Stimulated activated CD8-positive, alpha-beta memory T cell treated with anti-CD3 and anti-CD28 coated beads, Interleukin-2, amount 100 ng/mL, for 1 hour (primary cell): ENCODE data around the gene XRCC4.

Source experiments
- DNase-seq, 2 donors: peaks; one replicate each; pipeline ENCODE4 v3.0.0-alpha.2; 2020; ENCODE audit warnings: low read depth in 2 of 2

The XRCC4 gene

DNA sequence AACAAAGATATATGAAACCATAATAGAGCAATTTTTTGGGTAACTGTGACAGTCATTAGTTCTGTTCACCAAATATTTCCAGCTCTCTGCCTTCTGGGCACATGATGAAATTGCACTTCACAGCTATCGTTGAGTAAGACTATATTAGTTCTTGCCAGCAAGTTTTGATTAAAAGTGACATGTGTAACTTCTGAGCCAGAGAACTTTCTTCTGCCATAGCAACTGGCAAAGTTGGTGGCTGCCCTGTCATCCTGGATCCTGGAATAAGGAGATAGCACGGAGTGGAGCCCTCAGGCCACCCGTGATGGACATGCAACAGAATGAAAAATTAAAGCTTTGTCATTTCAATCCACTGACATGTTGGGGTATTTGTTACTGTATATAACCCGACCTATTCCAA, 199.8 kb downstream of the XRCC4 start:
- DNase-seq: no peak

DNA sequence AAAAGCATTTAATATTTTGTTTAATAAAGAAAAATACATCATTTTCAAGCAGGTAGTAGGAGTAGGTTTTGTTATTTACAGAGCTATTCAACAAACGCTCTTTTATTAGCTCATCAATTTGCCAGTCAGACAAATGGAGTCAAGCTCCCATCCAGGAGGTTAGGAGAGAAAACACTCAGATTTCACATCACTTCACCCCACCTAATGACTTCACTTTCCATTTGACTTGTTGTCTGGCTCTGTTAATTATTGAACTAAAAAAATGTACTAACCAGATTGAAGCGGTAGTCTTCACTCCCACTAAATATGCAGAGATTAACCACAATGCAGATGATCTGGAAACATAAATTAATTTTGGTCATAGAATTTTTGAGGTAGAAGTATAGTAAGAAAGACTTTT, 200.6 kb downstream of the XRCC4 start:
- DNase-seq: no peak

DNA sequence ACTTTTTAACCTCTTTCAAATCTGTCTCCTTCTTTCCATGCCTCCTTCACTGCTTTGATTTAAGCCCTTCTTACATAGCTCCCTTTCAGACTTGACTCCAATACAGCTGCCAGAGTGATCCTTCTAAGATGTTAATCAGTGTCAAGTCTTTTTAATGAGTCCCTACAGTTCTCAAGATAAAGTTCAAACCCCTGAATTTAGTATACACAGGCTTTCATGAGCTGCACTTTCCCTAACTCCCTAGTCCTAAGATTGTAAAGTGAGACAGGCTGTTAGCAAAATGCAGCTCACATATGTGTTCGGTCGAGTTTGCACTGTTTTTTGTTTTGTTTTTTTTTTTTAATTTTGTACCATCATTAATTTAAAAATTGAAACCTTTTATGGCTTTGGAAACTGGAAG, 203.8 kb downstream of the XRCC4 start:
- no peak for DNase-seq

DNA sequence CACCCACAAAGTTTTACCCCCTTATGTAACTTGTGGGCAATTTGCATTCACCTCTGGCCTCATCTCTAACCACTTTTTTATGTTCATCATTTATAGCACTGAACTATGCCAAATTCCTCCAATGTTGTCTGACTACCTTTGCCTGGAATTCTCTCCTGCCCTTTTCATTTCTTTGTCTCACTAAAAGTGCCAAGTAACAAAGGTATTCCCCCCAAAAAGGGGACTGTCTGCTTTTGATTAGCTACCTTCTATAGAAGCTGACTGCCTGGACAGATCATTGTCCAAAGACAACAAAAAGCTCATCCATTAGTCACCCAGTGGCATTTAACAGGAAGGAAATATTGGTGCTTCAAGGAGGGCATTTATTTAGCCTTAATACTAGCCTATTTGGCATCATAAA, 204.3 kb downstream of the XRCC4 start:
- no peak for DNase-seq

DNA sequence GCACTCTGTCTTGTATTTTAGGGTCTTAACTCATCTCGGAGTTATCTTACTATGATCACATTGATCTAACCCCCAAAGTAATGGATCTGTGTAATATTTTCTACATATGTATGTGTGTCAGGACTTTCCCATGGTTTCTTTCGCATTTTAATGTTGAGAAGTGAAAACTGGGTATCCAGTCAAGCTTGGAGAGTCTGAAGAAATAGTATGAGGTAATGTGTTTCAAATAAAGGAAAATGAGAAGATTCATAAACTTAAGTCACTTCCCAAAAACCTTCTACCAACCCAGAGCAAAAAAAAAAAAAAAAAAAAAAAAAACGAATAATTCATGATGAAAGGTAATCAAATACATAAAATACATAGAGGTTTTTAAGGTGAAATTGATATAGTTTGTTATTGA, 206.4 kb downstream of the XRCC4 start:
- no peak for DNase-seq

DNA sequence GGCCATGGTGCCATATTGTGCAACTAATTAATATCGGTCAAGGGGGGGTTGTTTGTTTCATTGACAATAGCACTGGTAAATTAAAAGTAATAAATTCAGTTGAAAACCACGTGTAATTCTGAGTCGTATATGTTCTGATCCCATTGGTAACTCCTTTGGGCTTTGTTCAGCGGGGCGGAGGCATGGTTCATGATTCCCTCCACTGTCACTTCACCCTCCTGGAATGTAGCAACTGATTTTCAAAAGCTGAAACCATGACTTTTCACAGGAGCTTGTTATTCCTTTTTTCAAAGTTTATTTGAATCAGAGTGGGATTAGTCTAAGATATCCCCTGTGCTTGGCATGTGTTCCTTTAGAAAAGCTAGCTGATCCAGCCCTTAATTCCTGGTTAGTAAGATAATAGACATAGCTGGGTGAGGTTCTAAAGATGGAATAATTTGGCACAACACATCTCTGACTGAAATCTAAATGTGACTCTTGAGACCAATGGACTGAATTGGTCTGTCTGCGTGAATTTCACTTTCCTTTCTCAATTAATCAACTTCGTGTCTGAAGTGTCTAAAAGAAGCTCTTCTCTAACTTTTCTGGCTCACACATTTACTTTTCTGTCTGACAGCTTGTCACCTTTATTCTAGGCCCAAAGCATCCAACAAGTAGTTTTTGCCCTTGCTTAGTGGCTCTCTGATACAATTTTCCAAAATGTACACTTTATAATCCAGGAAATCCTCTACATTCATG, 208.5 kb downstream of the XRCC4 start:
- no peak for DNase-seq

- no peak for DNase-seq
Measured at GRCh38 chr5:83294246-83294645, 216.9 kb downstream of the XRCC4 start.

DNA sequence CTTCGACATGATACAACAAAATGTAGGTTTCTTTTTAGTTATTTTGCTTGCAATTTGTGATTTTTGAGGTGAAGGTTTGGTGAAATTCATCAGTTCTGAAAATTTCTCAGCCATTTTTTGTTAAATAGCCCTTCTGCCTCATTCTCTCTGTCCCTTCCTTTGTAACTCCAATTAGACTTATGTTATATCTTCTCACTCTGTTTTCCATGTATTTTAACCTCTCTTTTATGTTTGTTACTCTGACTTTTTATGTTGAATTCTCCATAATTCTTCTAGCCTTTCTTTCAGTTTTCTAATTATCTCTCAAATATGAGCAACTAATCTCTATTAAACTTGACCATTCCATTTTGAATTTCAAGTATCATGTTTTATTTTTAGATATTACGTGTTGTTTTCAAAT, 222.0 kb downstream of the XRCC4 start:
- no peak for DNase-seq

DNA sequence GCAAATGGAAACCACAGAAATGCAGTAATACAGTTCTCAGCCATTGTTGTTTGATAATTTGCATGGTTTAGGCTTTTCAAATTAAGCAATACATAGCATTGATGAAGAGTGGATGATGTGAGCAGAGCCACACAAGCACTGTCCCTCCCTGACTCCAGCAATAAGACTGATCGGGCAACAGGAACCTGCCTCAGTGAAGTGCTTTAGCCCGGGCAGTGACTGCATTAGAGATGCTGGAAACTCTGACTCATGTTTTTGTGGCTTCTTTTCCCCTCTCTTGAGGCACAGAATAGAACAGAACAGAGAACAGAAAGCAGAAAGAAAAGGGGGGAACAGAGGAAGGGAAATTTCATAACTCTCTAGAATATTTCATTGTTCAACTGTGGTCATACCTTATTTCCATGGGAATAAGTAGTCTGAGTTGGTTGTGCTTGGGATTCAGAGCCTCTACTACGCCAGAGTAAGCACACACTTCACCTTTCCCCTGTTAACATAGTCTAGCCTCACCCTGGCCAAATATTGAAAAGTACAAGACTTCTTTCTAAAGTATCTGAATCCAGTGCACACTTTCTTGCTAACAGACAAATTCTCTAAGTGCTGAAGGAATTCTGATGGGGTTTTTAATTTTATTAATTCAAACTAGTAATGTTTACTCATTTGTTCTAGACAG, 229.4 kb downstream of the XRCC4 start:
- no peak for DNase-seq

DNA sequence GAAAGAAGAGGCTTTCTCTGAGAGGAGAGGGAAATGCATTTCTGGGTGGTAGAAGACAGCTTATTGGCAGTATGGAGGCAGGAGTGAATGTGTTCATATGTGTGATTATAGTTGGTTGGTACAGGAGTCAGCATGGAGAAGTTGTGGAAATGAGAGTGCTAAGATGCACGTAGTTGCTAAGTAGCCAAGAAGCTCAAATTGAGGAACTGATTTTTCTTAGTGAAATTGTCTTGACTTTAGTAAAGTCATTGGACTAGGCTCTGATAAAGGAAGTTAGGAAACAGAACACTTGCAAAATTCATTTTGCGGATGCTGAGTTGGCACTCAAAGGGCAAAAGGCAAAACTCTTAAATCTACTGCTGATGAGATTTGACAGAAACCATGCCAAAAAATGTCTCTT, 235.3 kb downstream of the XRCC4 start:
- DNase-seq: no peak

GRCh38 chr5:83313436-83313835, 236.1 kb downstream of the XRCC4 start:
- DNase-seq: no peak

- DNase-seq: no peak
Measured at GRCh38 chr5:83321483-83322055, 244.2 kb downstream of the XRCC4 start.

DNA sequence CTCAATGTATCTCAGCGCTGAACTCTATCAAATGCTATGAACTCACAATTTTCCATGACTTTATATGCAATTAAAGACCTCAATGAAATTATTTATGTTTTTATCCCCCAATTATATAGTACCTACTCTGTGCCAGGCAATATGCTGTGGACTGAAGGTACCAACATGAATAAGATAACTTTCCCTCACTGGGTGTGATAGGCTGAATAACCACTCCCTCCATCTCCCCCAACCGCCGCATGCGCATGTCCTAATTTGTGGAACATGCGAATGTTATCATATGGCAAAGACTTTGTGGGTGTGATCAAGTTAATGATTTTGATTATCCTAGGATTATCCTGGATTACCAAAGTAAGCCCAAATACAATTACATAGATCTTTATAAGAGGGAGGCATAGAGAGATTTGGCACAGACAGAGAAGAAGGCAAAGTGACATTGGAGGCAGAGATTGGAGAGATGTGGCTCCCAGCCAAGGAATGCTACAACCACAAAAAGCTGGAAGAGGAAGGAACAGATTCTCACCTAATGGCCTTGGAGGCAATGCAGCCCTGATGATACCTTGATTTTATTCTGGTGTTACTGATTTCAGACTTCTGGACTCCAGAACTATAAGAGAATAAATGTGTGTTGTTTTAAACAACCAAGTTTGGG, 245.1 kb downstream of the XRCC4 start:
- no peak for DNase-seq

DNA sequence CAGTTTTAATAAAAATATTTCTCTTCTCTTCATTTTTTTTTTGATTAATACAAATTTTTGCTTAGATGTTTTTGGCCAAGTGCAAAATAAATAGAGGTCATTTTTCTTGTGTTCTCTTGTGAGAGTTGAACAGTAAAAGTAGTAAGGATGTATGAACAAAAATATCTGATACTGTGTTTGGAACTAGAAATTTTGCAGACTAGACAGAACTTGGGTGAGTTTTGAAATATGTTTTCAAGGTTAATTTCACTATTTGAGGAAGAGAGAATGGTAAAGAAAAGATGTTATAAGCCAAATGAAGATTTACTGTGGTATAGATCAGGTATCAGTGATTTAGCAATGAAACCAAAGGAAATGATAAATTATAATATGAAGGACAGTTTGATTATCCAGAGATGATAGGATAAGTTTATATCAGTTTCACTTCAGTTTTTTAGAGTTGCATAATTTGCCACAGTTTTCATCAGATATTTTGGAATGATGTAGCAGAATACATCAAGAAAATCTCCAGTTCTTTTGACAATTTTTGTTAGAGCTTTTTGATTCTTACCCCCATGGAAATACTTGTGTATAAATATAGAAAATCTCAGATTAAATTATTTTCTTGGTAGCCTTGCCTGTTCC, 246.3 kb downstream of the XRCC4 start:
- no peak for DNase-seq

- DNase-seq: no peak
Measured at GRCh38 chr5:83331842-83332241, 254.5 kb downstream of the XRCC4 start.

DNA sequence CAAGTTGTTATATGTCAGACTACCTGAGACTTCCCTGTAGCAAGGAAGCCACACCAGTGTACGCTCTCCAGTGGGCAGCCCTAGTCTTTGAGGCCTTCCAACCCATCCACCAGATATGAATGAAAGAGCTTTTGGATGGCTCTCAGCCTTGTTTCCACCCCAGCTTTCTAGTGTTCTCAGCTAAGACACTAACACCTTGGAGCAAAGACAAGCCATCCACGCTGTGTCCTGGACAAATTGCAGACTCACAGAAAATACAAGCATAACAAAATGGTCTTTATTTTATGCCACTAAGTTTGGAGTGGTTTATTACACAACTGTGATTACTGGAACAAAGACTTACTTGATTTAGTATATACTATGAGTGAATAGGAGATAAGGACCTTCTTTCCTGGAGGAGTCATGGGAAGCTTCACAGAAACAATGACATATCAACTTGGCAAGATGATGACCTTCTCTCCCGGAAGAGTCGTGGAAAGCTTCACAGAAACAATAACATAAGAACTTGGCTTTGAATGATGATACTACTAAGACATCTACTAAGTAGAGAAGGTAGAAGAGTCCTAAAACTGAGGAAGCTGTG, 260.2 kb downstream of the XRCC4 start:
- no peak for DNase-seq

GRCh38 chr5:83340511-83340918, 263.2 kb downstream of the XRCC4 start:
- no peak for DNase-seq

DNA sequence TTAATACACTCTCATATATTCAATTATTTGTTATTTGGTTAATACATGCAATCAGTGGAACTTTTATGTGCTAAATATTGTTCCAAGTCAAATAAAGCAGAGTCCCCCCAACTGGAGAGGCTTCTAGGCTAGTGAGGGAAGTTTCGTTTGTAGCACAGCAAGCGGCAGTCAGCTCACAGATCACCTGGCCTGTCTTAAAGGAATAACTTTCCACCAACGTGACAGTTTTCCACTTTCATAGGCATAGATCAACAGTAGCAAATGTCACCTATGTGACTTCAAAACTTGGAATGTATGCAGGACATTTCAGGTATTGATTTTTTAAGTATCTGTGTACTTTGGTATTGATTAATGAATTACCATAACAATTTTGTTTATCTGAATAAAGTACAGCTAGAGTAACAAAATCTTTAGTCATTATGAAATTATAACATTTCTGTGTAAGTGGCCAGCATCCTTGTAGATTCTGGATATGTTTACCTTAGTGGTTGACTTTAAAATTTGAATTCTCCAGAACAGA, 264.5 kb downstream of the XRCC4 start:
- no peak for DNase-seq

DNA sequence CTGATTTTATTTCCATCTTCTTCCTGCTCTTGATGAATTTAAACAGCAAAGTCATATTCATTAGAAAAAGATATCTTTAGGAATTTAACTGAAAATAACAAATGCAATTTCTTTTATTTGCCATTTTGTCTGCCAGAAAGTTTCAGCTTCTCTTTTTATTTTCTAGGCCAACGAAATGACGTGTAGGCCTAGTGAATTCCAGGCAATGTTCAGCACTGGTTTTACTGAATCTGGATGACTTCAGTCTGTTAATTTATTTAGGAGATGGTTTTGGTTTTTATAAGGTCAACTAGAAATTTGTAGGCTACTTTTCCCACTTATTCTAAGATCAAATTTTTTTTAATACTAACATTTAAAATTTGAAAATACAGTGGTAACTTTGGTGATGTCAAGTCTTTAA, 265.1 kb downstream of the XRCC4 start:
- no peak for DNase-seq

GRCh38 chr5:83343299-83343698, 266.0 kb downstream of the XRCC4 start:
- no peak for DNase-seq

GRCh38 chr5:83345423-83345822, 268.1 kb downstream of the XRCC4 start:
- no peak for DNase-seq

DNA sequence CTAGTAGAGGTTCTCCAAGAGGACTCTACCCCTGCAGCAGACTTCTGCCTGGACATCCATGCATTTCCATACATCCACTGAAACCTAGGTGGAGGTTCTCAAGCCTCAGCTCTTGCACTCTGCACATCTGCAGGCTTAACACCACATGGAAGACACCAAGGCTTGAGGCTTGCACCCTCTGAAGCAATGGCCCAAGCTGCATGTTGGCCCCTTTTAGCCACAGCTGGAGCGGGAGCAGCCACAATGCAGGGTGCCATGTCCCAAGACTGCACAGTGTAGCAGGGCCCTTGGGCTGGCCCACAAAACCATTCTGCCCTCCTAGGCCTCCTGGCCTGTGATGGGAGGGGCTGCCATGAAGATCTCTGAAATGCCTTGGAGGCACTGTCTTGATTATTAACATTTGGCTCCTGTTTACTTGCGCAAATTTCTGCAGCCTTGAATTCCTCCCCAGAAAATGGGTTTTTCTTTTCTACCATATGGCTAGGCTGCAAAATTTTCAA, 271.0 kb downstream of the XRCC4 start:
- no peak for DNase-seq
